Right hindlimb (tissue), 1 donor: ENCODE data around the gene CLSTN1.
"Not testable (repeated sequence)": the region's sequence is repeated elsewhere in the genome, so short reads cannot be mapped to it uniquely, and the experiment has no call there.

Experiments
- DNase-seq: peaks from one replicate; pipeline ENCODE4 v3.0.0-alpha.2; 2018

The CLSTN1 gene

DNA sequence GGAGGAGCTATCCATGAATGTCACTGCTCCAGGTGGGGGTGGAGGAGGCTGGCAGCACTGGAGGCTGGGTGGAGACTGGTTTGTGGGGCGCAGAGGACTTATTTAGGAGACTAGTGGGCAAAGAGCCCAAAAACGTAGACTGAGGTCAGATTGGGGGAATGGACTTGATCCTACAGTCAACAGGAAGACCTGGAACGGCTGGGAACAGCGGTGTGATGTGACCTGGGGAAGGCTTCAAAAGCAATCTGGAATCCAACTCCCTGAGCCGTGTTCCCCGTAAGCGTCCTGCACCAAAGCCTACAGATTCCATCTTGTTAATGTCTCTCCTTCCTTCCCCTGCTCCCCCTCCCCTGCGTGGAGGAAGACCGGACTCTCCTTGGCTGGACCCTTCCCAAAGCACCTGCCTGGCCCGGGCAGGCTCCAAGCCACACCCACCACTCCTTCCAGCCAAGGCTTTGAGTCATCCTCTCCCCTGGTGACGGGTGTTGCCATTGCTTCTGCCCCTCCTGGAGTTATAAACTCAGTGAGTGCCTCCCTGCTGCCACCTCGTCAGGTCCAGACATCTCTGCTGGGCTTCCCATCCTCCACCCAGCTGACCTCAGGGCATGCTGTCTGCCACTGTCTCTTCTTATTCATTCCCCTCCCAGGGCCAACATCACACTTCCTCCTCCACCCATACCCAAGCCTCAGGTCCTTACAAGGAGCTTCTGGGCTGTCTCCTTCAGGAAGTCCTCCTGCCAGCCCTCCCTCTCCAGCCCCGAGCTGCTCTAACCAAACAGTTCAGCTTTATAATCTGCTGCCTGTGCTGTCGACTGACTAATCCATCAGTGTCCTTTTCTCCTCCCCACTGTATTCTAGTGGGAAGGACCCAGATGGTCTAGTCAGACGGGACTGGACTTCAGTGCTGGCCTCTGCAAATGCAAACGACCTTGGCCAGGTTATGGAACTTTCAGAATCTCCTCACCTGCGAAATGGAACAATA, 1.6 kb upstream of the CLSTN1 start:
- DNase-seq: peak; percentile 68

DNA sequence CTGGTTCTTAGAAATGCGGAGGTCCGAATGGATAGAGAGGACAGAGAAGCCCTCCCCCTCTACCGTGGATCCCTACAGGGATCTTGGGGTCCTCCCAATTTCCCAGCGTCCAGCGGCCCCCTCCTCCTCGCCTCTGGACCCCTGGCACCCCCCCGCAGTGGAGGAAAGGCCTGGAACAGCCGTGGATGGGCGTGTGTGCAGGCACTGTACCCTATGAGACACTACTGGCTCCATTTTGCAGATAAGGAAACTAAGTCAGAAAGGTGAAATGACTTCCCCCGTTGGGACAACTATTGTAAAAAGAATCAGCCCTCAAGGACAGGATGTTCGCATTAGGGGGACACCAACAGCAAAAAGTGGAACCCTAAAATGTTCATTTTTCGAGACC, 931 bp upstream of the CLSTN1 start:
- DNase-seq: no peak

DNA sequence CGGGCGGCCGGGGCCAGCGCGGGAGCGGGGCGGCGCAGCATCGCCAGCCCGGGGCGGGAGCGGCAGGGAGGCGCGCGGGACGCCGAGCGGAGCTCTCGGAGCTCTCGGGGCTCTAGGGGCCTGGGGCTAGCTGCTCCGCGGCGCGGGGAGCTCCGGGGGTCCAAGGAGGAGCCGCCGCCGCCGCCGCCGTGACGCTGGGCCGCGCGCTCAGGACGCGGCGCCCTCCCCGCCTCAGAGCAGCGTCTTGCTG, 147 bp downstream of the CLSTN1 start:
- no peak for DNase-seq

DNA sequence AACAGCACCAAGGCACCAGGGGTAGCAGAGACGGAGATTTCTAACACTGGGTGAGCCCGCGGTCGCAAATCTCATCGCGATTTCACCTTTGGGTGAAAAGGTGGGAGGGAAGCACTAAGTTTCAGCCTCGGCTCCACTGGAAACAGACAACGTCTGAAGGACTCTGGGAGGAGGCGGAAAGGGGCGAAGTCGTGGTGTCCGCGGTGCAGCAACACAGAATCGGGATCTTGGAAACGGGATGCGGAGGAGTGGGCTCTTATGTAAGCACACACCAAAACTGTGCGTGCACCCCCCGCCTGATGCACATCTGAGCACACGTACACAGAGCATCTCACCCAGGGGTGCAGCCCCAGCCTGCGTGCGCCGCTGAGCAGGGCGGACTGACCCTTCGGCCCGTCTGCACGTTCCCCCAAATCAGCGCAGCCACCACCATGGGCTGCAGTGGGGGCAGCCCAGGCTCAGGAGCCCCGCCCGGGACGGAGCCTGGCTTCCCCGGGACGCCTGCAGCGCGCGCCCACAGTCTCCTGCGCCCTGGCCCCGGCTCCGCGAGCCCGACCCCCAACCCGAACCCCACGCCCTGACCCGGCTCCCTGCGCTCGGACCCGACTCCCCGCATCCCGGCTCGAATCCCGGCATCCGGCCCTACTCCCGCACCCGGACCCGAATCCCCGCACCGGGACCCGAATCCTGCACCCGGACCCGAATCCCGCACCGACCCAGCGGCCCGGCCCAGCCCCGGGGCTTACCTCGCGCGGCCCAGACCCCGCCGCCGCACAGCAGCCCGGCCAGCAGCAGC, 670 bp downstream of the CLSTN1 start:
- peak; percentile 38 for DNase-seq

DNA sequence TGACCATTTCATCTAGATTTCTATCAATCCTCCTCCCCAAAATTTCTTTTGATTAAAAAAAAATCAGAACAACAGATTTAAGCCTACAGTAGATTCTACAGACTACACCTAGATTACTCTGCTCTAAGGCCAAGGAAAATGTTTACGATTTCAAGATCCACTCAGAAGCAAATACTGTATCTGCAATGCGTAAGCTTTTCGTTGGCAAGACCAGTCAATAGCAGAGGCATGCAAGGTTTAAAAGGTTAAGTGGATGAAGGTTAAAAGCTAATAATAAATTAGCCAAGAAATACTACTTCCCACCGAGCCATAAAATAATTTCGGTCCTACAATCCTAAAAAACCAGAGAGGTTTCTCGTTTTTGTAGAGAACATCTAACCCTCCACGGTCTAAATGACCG, 1.3 kb downstream of the CLSTN1 start:
- DNase-seq: no peak

DNA sequence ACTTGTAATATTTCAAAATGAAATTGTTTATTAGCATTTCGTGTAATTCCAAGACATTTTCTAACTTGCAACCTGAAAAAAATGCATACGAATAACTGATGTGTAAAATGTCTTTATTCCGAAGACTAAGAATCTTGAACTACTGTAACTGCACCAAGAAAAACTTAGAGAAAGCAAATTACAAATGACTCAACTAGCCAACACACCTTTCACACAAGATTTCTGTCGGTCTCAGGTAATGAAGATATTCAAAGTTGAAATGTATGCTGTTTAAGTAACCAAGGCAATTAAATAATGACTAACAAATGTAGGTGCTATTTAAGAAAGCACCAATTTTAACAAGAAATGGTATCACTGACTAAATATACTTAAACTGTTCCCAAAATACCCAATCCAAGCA, 2.1 kb downstream of the CLSTN1 start:
- no peak for DNase-seq

DNA sequence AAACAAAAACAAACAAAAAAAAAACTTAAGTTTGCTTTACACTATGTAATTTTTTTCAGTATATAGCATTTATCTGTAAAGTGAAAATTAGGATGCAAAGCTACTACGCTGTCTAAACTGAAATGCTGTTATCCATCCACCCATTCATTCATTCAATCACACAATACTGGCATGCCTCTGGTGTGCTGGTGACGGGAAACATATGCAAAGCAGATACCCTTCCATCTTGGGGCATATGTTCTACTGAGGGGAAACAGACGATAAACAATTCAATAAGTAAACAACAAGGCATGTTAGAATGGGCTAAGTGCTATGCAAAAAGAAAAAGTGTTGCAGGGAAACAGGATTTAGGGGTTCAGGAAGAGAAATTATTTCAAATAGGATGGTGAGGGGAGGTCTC, 3.2 kb downstream of the CLSTN1 start:
- DNase-seq: no peak

DNA sequence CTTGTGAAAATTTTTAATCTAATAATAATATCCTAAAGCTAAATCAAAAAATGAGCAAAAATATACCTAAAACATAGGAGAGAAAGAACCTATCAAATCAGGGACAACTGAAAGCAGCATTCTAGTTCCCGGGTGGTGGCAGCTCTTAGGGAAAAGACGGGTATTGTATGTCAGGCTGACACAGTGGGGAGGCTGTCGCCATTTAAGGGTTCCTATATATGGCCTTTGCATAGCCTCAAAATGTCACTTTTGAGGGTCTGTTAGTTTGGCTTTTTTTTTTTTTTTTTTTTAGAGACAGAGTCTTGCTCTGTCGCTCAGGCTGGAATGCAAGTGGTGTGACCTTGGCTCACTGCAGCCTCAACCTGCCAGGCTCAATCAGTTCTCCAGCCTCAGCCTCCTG, 6.0 kb downstream of the CLSTN1 start:
- DNase-seq: no peak

DNA sequence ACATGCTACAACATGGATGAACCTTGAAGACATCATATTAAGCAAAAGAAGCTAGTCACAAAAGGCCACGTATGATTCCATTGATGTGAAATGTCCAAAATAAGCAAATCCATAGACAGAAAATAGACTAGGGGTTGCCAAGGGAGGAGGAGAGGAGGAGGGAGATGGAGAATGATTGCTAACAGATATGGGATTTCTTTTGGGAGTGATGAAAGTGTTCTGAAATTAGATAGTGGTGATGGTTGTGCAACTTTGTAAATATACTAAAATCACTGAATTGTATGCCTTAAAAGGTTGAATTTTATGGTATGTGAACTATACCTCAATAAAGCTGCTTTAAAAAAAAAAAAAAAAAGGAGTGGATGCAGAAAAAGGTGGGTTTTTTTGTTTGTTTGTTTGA, 7.6 kb downstream of the CLSTN1 start:
- DNase-seq: no peak

DNA sequence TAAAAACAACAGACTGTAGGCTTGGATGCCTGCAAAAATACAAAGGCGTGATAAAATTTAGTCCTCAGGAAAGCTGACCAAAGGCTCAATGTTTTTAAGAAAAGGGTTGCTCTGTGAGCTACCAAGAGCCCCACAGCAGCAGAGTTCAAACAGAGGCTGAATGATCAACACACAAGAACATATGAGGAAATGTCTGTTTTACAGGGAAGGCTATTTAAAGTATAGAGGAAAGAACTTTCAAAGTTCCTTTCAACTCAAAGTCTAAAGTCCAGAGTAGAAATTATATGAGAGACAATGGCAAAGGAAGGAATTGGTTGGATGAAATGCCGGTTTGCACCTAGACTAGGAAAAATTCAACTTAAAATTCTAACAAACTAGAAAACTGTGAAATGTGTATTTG, 8.6 kb downstream of the CLSTN1 start:
- DNase-seq: no peak

DNA sequence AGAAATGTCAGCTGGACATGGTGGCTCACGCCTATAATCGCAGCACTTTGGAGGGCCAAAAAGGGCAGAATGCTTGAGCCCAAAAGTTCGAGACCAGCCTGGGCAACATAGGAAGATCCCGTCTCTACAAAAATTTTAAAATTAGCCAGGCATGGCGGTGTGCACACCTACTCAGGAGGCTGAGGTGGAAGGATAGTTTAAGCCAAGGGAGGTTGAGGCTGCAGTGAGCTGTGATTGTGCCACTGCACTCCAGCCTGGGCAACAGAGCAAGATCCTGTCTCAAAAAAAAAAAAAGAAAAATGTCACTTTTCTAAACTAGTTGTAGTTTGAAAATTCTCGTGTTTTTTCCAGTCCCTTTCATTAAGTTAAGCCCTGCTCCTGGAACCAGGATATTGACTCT, 9.1 kb downstream of the CLSTN1 start:
- no peak for DNase-seq

DNA sequence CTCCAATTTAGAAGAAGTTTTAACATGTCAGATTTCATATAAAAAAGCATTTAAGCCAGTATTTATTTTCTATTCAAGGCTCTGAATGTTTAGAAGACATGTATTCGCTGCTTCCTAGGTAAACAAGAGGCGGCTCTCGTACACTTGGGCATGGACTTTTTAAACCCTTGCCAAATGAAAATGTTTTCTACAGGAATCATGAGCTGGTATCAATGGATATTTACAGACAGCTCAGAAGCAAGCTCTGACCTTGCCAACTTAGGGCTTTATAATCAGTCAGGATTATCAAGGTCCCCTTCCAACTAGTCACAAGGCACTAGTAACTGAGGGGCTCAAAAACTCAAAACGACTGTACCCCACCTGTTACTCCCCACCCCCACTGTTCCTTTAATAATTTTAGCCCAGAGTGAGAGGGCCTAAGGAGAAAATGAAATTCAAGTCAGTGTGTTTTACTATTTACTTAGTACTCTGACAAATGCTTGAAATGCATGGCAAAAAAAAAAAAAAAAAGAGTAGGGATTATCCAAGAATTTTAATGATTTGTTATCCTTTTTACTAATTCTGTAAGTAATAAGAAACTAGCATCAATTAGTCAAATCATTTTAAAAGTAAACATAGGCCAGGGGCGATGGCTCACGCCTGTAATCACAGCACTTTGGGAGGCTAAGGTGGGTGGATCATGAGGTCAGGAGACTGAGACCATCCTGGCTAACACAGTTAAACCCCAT, 12.4 kb downstream of the CLSTN1 start:
- no peak for DNase-seq

DNA sequence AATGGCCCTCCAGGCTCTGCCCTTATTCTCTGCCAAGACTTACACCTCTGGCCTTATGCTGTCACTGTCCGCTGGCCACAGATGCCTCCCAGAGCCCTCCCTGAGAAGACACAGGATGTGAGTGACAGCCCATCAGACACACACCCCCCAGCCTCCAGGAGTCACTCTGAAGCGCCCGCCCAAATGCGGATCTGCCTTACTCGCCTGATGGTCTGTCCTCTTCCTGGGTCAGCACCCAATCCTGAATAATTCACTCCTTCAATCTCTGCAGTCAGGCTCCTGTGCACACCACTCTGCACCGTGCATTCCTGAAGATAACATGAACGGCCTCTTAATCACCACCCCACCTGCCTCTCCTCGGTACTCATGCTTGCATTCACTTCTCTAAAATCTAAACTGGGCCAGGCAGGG, 14.7 kb downstream of the CLSTN1 start:
- no peak for DNase-seq

DNA sequence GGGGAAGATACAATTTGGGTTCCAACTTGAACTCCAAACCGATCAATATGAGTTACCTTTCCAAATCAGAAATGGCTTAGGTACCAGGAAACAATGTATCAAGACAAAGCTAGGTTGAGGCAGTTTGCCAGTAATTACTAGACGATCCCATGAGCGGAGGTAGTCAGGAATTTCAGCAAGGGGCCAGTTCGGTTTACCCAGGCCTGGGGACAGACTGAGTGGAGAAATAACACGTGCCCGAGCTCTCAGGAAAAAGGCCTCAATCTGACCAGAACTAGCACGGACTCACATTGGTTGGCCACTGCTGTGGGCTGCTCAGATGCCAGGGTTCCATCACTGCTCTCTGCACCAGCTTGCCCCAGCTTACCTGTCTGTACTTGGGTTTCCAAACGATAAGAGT, 15.3 kb downstream of the CLSTN1 start:
- no peak for DNase-seq

DNA sequence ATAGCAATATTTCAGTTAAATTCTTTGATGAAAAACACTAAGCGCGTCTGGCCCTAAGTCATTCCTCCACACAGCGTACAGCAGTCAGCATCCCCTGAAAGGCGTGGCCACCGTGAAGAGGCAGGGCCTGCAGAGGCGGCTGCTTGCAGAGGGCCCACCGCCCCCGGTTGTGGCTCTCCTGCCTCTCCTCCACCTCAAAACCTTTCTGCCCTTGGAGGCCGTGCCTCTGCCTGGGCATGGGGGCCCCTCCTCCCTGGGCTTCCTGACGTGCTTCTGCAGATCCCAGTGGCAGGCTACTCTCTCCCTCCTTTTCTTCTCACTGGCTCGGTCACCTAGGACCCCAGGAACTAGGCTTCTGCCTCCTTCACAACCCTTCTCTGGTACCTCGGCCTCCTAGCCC, 16.2 kb downstream of the CLSTN1 start:
- DNase-seq: no peak

DNA sequence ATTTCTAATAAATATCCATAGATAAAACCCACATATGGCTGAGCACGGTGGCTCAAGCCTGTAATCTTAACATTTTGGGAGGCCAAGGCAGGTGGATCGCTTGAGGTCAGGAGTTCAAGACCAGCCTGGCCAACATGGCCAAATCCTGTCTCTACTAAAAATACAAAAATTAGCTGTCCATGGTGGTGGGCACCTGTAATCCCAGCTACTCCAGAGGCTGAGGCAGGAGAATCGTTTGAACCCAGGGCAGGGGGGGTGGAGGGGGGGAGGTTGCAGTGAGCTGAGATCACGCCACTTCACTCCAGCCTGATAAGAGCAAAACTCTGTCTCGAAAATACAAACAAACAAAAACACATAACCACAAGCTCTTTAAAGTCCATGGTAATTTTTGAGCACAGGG, 17.8 kb downstream of the CLSTN1 start:
- not testable (repeated sequence) for DNase-seq

DNA sequence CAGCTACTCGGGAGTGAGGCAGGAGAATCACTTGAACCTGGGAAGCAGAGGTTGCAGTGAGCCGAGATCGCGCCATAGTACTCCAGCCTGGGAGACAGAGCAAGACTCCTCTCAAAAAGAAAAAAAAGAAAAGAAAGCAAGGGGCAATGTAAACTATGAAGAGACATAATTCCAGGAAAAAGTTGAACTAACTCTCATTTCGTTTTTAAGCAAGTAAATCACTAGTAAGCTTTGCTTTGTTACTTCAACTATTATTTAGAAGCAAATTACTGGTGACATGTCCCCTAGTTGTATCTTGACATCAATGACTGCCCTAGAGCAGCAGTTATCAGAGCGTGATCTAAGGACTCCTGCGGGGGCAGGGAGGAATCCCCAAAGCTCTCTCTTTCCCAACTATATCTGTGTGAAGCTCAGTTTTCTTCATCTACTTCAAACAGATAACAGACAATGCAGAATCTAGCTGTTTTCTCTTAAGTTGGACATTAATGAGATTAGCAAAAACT, 18.7 kb downstream of the CLSTN1 start:
- no peak for DNase-seq

DNA sequence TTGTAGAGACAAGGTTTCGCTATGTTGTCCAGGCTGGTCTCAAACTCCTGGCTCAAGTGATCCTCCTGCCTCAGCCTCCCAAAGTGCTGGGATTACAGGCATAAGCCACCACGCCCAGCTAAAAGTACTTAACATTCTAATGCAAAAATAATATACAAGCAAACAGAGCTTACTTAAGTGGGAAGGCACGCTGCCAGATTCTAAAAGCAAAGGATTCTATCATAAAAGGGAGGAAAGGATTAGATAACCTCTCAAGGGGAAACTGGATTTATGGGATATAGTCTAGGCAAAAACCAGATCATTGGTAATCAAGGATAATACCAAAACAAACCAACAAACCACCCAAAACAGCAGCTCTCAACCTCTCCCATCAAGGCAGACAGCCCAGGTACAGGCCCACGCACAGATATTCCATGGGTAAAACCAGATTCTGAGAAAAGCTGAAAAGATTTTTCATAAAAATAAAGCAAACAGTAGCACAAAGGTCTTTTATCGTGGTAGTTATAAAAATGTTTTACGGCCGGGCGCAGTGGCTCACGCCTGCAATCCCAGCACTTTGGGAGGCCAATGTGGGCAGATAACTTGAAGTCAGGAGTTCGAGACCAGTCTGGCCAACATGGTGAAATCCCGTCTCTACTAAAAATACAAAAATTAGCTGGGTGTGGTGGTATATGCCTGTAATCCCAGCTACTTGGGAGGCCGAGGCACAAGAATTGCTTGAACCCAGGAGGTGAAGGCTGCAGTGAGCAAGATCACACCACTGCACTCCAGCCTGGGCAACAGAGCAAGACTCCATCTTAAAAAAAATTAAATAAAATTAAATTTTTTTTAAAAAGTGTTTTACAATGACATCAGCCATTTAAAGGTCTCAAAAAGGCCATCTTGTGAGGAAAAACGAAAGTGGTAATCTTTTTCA, 20.5 kb downstream of the CLSTN1 start:
- DNase-seq: not testable (repeated sequence)

DNA sequence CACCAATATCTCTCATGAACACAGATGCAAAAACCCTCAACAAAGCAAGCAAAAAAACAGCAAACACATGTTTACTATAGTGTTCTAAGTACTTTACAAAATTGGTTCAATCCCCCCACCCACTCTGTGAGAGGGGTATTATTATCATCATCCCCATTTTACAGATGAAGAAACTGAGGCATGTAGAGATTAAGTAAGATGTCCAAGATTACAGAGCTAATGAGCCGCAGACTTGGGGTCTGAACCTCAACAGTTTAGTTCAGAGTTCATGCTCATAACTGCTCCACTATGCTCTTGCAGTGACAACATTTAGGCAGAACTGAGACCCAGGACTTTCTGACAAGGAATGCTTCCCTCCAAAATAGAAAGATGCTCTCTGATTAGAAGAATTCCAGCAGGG, 21.9 kb downstream of the CLSTN1 start:
- no peak for DNase-seq

DNA sequence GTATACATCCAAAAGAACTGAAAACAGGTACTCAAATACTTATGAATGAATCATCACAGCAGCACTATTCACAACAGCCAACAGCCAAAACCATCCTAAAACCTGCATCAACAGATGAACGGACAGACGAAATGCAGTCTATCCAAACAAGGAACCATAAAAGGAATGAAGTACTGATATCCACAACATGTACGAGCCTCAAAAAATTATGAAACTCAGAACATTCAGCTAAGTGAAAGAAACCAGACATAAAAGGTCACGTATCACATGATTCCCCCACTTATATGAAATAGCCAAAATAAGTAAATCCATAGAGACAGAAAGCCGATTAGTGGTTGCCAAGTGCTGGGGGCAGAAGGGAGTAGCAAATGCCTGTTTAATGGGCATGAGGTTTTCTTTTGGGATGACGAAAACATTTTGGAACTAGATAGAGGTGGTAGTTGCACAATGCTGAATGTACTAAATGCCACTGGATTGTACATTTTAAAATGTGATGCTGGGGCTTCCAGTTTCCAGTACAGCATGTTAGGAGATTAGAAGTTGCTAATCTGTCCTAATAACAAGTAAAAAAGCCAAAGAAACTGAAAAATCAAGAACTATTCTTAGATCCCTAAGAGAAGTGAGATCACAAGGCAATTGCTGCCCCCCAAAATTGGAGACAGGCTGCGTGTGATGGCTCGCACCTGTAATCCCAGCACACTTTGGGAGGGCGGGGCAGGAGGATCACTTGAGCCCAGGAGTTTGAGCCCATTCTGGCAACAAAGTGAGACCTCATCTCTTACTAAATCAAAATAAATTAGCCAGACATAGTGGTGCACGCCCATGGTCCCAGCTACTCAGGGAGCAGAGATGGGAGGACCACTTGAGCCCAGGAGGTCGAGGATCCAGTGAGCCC, 25.3 kb downstream of the CLSTN1 start:
- no peak for DNase-seq

DNA sequence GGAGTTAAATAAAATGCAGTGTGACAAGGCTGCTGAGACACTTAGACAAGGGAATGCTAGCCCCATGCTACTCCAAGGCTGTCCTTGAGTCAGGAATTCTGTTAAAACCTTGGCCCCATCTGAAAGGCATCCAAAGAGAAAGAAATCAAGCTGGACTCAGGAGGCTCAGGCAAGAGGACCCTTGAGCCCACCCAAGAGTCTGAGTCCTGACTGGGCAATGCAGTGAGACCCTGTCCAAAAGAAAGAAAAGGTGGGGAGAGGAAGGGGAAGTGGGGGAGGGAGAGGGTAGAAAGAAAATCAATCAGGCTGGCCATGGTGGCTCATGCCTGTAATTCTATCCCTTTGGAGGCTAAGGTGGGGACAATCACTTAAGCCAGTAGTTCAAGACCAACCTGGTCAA, 26.7 kb downstream of the CLSTN1 start:
- no peak for DNase-seq
